SK-N-SH (cell line): ENCODE data around the gene TTC31. TPM values are rescaled to one million over a fixed set of nuclear protein-coding genes. Genes with fewer than 3 reads are reported as not detected.

Experiments used
- CTCF ChIA-PET: fragments of 300-600, 350-600 bp; formaldehyde crosslinking; extraction: SDS; loops from one replicate; lab custom pipeline; 2021; lab: Yijun Ruan, JAX
- POLR2A ChIA-PET: fragments of 350-600 bp; sonication (Branson Sonifier 250); formaldehyde crosslinking; extraction: SDS; loops from one replicate; lab custom pipeline; 2020; ENCODE audit warnings: antibody characterized with exemption, inconsistent platforms; lab: Yijun Ruan, JAX
- DNase-seq: peaks from one replicate; pipeline ENCODE4 v3.0.0; 2012
- H2AFZ ChIP-seq: fragments of 200-600 bp; sonication (generic); 2 replicates; pipeline ENCODE4 v1.8.1; 2016; ENCODE audit warnings: antibody characterized with exemption, mild to moderate bottlenecking, low read depth
- H3F3A ChIP-seq: fragments of 200-600 bp; sonication (generic); replicated peaks from 2 replicates; pipeline ENCODE3; 2016; ENCODE audit warnings: antibody characterized with exemption, mild to moderate bottlenecking; ENCODE audit not compliant: insufficient read depth
- H3K27ac ChIP-seq, 2 experiments: fragments of 200-500 bp in 1 of 2; fragments of 200-600 bp in 1 of 2; sonication (Bioruptor generic) in 1 of 2; sonication (generic), shearing (Covaris generic) in 1 of 2; 2 replicates each; pipeline versions ENCODE4 v1.5.1 to v1.6.1; 2014 to 2016; ENCODE audit warnings: low read depth in 2 of 2, inconsistent platforms in 1 of 2, low read length in 1 of 2, mild to moderate bottlenecking in 1 of 2, mixed read lengths in 1 of 2
- H3K27me3 ChIP-seq: fragments of 200-600 bp; sonication (generic), shearing (Covaris generic); 2 replicates; pipeline ENCODE4 v1.6.1; 2016; ENCODE audit warnings: mixed run types; ENCODE audit not compliant: insufficient read depth
- H3K36me3 ChIP-seq, 2 experiments: fragments of 200-500 bp in 1 of 2; fragments of 200-600 bp in 1 of 2; sonication (Bioruptor generic) in 1 of 2; sonication (generic) in 1 of 2; replicated peaks in 1 of 2; 2 replicates each; pipeline versions ENCODE3 to v1.5.1; 2014 to 2016; ENCODE audit warnings: low read length in 1 of 2, mild to moderate bottlenecking in 1 of 2; ENCODE audit not compliant: insufficient read depth in 2 of 2, control insufficient read depth in 1 of 2
- H3K4me1 ChIP-seq, 2 experiments: fragments of 200-500 bp in 1 of 2; fragments of 200-600 bp in 1 of 2; sonication (Bioruptor generic) in 1 of 2; sonication (generic), shearing (Covaris generic) in 1 of 2; 2 replicates each; pipeline versions ENCODE4 v1.5.1 to v1.6.1; 2014 to 2016; ENCODE audit warnings: low read depth in 1 of 2, low read length in 1 of 2, mixed run types in 1 of 2; ENCODE audit not compliant: insufficient read depth in 2 of 2, control insufficient read depth in 1 of 2
- H3K4me2 ChIP-seq: fragments of 200-600 bp; sonication (generic), shearing (Covaris generic); 2 replicates; pipeline ENCODE4 v1.6.1; 2017; ENCODE audit warnings: mixed run types
- H3K4me3 ChIP-seq, 2 experiments: fragments of 200-500 bp in 1 of 2; fragments of 200-600 bp in 1 of 2; sonication (Bioruptor generic) in 1 of 2; sonication (generic), shearing (Covaris generic) in 1 of 2; 2 replicates each; pipeline versions ENCODE4 v1.5.1 to v1.8.1; 2014 to 2016; ENCODE audit warnings: low read depth in 2 of 2, inconsistent platforms in 1 of 2, low read length in 1 of 2, mild to moderate bottlenecking in 1 of 2, mixed read lengths in 1 of 2, moderate library complexity in 1 of 2
- H3K79me2 ChIP-seq: fragments of 200-600 bp; sonication (generic); 2 replicates; pipeline ENCODE4 v1.8.1; 2017; ENCODE audit warnings: mild to moderate bottlenecking; ENCODE audit not compliant: insufficient read depth
- H3K9ac ChIP-seq: fragments of 200-600 bp; sonication (generic); 2 replicates; pipeline ENCODE4 v1.6.1; 2017; ENCODE audit warnings: mixed run types
- H3K9me2 ChIP-seq: fragments of 200-600 bp; sonication (generic); 2 replicates; pipeline ENCODE4 v1.6.1; 2017; ENCODE audit warnings: mixed run types
- H3K9me3 ChIP-seq: fragments of 200-600 bp; sonication (generic); 2 replicates; pipeline ENCODE4 v1.6.1; 2017; ENCODE audit warnings: mixed run types, mild to moderate bottlenecking, moderate library complexity
- H4K20me1 ChIP-seq: fragments of 200-600 bp; sonication (generic); 2 replicates; pipeline ENCODE4 v1.6.1; 2017; ENCODE audit warnings: mild to moderate bottlenecking, mixed run types; ENCODE audit not compliant: insufficient read depth
- CTCF ChIP-seq: fragments of 200-600 bp; sonication (generic); IDR thresholded peaks from 2 replicates; pipeline ENCODE4 v1.6.1; 2017; ENCODE audit warnings: antibody characterized with exemption, mild to moderate bottlenecking, moderate library complexity
- ELF1 ChIP-seq: IDR thresholded peaks from 2 replicates; pipeline ENCODE4 v1.4.0; 2012
- EZH2phosphoT487 ChIP-seq: fragments of 200-600 bp; sonication (generic); IDR thresholded peaks from 2 replicates; pipeline ENCODE4 v1.6.1; 2017; ENCODE audit warnings: low read depth, mixed run types, mild to moderate bottlenecking, antibody characterized with exemption, moderate library complexity, borderline replicate concordance
- FOXM1 ChIP-seq: IDR thresholded peaks from 2 replicates; pipeline ENCODE4 v1.4.0; 2012; ENCODE audit warnings: low read depth, mild to moderate bottlenecking
- MAX ChIP-seq: IDR thresholded peaks from 2 replicates; pipeline ENCODE4 v1.4.0; 2012; ENCODE audit warnings: low read depth
- NRF1 ChIP-seq: IDR thresholded peaks from 2 replicates; pipeline ENCODE4 v1.6.1; 2012; ENCODE audit warnings: low read depth, mild to moderate bottlenecking, low read length
- RAD21 ChIP-seq: IDR thresholded peaks from 2 replicates; pipeline ENCODE4 v1.6.1; 2012; ENCODE audit warnings: mild to moderate bottlenecking, low read length
- RCOR1 ChIP-seq: fragments of 150-350 bp; IDR thresholded peaks from 2 replicates; pipeline ENCODE4 v1.6.1; 2017; ENCODE audit warnings: antibody characterized with exemption, low read length
- RXRA ChIP-seq: IDR thresholded peaks from 2 replicates; pipeline ENCODE4 v1.4.0; 2012; ENCODE audit warnings: low read depth, mild to moderate bottlenecking, borderline replicate concordance
- SMC3 ChIP-seq: IDR thresholded peaks from 2 replicates; pipeline ENCODE4 v1.6.1; 2012; ENCODE audit warnings: low read depth, low read length, improper control_type of control experiment
- TAF1 ChIP-seq: IDR thresholded peaks from 2 replicates; pipeline ENCODE4 v1.6.1; 2012; ENCODE audit warnings: low read depth, mild to moderate bottlenecking, low read length, moderate library complexity, borderline replicate concordance
- TCF12 ChIP-seq: IDR thresholded peaks from 2 replicates; pipeline ENCODE4 v1.4.0; 2012
- TEAD4 ChIP-seq: IDR thresholded peaks from 2 replicates; pipeline ENCODE4 v1.4.0; 2012; ENCODE audit warnings: mild to moderate bottlenecking, borderline replicate concordance; ENCODE audit not compliant: insufficient read depth
- WGBS: methylation state at CpG from one replicate; pipeline ENCODE4 v1.1.6; 2017; ENCODE audit warnings: low lambda C conversion rate; 5-methylcytosine and 5-hydroxymethylcytosine counted together
- polyA plus RNA-seq, 3 experiments: library from polyadenylated mRNA; depleted of rRNA; stranded (reverse); fragments of >200 nt; gene quantifications; 2 replicates each; pipeline ENCODE4 v1.2.3, GENCODE V29; 2012
- TF ChIP-seq, protein P1 (sequence below): IDR thresholded peaks from 2 replicates; pipeline ENCODE4; 2012

TTC31 gene
- polyA plus RNA-seq, 1 of the 3 experiments (the other 2 are of a cell fraction) = 27.9 TPM

- TF ChIP-seq, protein P1, sequence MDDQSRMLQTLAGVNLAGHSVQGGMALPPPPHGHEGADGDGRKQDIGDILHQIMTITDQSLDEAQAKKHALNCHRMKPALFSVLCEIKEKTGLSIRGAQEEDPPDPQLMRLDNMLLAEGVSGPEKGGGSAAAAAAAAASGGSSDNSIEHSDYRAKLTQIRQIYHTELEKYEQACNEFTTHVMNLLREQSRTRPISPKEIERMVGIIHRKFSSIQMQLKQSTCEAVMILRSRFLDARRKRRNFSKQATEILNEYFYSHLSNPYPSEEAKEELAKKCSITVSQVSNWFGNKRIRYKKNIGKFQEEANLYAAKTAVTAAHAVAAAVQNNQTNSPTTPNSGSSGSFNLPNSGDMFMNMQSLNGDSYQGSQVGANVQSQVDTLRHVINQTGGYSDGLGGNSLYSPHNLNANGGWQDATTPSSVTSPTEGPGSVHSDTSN = no peak
- no peak for TF ChIP-seq ELF1
Observed at GRCh38 chr2:74462054-74462785, 20.7 kb upstream of the TTC31 start (continued).

DNA sequence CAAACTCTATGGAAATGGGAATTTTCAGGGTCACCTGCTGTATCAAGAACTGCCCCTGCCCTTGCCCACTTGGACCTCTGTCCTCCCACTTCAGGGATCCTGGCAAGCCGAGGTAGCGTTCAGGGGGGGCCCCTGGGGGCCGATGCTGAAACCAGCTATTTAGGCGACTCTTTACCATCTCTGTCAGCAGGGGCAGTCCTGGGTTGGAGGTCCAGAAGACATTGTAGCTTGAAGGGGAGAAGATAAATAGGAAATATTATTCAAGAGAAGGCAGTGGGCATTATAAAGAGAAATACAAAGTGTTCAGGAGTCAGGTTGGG is 20.1 kb upstream of the TTC31 start:
- ChIA-PET CTCF (interaction anchor here (1.0 kb wide), 1 partner anchor 125 kb away, joined by 3 read pairs; no protein-coding TSS in a partner anchor), POLR2A (interaction anchor here (5.9 kb wide), 1 partner anchor 11 kb away, joined by 60 read pairs; the partner anchor contains the start of gene MRPL53)
- Histone ChIP-seq H2AFZ (no peak overlapping the region), H3K79me2 (peaks cover 47% of the 10 kb centered on the region), H3K4me1 (peaks cover 5 to 22% of the 10 kb centered on the region in 2 experiments; a peak in 1 of 4 replicates), H3K4me3 (no peak overlapping the region), H3K36me3 (peaks cover 0 to 28% of the 10 kb centered on the region in 2 experiments), H3K9me3 (no peaks in the 10 kb centered on the region), H3K9me2 (no peaks in the 10 kb centered on the region), H3K27ac (no peak overlapping the region; a peak in 1 of 4 replicates), H3K9ac (no peak overlapping the region), H3K4me2 (no peak overlapping the region), H4K20me1 (no peaks in the 10 kb centered on the region), H3F3A (peaks cover 12% of the 10 kb centered on the region), H3K27me3 (no peaks in the 10 kb centered on the region)
- TF ChIP-seq RCOR1 (no peak), SMC3 (no peak), ELF1 (no peak), NRF1 (no peak), TCF12 (no peak), RXRA (no peak), MAX (no peak), FOXM1 (no peak), RAD21 (no peak), TEAD4 (no peak), CTCF (no peak), EZH2phosphoT487 (no peak), TAF1 (no peak)
- TF ChIP-seq, protein P1 = no peak
- WGBS = 85% methylated on average over 4 of the region's 4 CpGs
- DNase-seq = no peak
